HG02981 (cell line): ENCODE data around the gene LRRC3C.
"Not testable (repeated sequence)": the region's sequence is repeated elsewhere in the genome, so short reads cannot be mapped to it uniquely, and the experiment has no call there.

Experiments used
- ATAC-seq: cut with Tn5 transposase; IDR thresholded peaks from one replicate; pipeline ENCODE4 v1.9.1; 2021; ENCODE audit warnings: mild to moderate bottlenecking, moderate library complexity; ENCODE audit not compliant: unreplicated experiment

Gene LRRC3C

DNA sequence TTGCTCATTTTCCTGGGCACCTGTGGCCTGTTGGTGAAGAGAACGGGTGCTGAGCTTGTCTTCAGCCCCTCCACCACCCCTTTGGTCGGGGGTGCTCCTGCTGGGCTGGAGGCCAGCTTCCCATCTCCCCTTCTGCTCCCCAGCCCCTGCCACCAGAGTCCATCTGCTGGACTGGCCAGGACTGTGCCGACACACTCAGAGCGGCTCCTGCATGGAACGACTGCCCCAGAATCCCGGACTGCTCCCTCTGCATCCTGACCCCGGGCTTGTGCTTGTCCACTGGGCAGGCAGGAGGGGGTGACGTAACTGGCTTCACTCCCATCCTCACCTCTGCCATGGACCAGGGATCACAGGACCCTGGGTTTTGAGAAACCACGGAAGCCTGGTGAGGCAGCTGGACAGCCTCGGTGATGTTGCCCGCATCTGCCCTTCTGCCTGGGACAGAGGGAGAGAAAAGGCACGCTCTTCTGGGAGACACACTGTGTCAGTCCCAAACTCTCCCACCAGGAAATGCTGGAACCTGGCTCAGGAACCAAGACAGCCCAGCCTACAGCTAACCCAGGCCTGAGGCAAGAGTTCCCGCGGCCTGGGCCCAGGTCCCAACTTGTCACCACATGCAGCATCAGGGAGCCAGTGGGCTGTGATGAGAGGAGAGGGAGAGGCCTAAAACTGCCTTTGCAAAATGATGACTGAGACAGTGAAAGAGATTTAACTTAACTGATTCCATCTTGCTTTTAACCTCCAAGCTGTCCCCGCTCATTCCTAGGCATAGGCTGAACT is 19.2 kb downstream of the LRRC3C start:
- no peak for ATAC-seq

DNA sequence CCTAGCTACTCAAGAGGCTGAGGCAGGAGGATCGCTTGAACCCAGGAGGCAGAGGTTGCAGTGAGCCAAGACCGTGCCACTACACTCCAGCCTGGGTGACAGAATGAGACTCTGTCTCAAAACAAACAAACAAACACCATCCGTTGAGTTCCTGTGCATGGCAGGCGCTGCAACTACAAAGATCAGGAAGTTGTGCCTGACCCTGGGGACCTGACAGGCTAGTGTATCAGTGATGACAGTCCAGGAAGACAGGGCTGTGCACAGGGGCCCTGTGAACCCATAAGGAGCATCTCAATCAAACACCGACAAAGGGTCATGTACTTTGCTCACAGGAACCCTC is 20.9 kb downstream of the LRRC3C start:
- not testable (repeated sequence) for ATAC-seq

DNA sequence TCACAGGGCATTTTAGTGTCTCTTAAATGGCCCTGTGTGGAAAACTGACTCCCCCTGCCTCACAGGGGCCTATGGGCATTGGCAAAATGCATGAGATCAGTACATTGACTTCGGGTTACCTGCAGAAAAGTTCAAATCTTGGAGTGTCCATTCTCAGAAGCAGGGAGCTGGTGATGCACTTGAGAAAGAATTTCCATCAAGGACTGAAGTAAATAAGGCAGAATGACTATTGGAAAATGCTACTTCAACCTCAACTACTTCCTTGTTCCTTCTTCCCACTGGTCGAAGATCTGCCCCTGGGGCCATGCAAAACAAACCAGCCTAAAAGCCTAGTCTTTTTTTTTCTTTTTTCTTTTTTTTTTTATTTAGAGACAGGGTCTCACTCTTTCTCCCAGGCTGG is 21.5 kb downstream of the LRRC3C start:
- no peak for ATAC-seq

DNA sequence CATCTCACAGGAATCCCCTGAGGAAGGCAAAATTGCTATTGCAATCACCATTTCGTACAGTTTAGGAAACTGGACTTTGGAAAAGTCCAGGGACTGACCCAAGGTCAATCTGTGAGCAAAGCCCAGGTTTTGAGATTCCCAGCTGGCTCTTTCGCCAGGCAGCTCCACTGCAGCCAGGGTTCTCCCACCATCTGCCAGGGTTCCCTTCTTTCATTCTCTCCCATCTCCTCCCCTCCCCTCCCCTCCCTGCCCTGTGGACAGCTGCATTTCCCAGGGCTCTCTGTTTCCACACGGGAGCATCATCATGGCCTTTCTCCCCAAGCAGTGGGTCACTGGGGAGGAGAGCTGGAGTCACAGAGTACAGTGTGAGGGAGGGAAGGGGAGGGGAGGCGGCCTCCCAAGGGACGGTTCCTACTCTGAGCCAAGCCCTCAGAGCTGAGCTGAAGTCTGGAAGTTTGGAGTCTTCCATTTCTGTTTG is 23.4 kb downstream of the LRRC3C start:
- ATAC-seq: no peak

DNA sequence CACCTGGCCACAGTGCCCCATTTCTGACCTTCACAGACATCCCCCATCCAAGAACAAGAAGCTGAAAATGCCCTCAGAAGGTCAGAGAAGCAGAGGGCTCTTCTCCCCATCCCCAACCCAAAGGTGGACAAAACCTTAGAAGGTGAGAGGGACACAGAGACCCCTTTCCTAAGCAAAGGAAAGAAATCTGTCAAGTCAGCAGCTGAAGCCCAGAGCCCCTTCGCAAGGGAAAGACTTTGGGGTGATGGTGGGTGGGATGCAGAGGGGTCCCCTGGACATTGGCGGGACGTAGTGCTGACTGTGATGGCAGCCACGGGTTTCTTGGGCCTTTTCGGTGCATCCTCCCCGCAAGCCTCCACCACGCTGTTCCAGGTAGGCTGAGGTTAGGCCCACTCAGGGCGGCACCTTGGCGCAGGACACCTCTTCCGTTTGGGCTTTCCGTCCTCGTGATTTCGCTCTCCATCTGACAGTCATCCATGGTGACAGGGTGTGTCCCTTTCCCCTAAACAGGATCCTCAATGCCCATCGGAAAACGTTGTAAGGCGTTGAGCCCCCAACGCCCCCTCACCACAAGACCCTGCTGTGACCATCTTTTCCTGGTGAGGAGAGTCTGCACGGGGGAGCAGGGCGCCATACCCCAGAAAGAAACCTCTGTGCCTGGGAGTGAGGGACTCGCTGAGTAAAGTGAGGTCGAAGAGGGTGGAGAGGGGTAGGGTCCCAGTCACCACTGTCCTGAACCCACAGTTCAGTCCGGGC is 24.6 kb downstream of the LRRC3C start:
- ATAC-seq: no peak

DNA sequence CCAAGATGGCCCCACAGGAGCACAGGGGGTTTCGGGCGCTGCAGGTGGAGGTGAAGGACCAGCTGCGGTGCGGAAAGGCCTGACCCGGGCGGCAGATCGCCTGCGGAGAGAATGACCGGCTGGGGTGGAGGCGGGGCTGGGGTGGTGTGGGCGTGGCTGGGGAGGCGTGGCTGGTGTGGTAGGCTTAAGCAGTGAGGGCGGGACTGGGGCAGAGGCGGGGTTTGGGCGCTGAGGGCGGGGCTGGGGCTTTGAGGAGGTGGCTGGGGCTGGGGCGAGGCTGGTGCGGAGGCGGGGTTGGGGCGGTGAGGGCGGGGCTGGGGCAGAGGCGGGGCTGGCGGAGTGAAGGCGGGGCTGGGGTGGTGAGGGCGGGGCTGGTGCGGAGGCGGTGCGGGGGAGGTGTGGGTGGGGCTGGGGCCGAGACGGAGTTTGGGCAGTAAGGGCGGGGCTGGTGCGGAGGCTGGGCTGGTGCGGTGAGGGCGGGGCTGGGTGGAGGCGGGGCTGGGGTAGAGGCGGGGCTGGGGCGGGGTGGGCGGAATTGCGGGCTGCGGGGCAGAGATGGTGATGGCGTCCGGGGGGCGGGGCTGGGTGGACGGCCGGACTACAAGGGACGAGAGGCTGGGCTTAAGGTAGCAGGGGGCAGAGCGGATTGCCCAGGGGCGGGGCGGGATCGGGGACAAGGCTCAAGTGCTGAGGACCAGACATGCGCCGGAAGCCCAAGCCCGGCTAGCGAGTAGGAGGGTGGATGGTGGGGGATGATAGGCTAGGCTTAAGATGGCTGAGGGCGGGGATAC is 25.3 kb downstream of the LRRC3C start:
- ATAC-seq: peak; percentile 74

DNA sequence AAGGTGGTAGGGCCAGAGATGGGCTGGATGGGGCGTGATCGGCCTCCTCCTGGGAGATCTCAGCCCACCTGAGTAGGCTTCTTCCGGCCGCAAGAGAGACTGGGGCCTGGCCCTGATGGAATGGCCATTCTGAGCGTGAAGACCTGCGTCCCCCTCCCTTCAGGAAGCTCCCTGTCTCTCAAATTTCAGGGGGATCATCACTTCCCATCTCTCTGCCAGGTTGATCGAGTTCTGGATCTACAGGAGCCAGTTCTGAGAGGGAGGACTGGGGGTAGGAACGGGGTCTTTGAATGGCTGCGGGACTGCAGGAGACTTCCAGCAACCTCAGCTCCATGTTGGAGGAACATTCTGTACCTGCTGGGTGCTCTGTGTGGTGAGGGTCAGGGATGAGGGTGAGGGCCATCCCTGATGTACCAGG is 25.9 kb downstream of the LRRC3C start:
- no peak for ATAC-seq

DNA sequence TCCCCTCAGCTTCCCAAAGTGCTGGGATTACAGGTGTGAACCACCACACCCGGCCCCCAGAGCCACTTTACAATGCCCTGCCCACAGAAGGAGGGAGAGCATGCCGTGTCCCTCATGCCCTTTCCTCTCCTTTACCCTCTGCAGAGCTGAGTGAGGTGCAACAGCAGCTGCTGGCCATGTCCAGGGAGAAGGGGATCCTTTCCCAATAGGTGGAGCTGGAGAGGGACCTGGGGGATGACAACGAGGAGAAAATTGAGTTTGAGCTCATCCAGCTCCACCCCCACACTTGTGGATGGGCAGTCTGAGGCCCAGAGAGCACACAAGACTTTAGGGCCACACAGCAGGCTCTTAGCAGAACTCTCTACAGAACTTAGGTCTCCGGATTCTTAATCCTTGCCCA is 27.3 kb downstream of the LRRC3C start:
- ATAC-seq: no peak

DNA sequence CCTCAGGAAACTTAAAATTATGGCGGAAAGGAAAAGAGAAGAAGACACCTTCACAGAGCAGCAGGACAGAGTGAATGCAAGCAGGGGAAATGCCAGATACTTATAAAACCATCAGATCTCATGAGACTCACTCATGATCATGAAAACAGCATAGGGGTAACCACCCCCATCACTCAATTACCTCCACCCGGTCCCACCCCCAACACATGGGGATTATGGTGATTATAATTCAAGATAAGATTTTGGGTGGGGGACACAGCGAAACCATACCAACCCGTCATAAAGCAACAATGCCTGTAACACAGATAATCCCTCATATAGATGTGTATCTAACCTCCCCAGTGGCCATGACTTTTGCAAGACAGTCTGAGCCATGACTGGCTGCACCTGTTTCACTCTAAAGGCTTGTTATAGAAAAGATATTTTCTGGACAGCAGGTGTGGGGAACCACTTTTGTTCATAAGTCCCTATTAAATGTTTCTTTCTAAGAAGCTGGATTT is 28.2 kb downstream of the LRRC3C start:
- no peak for ATAC-seq

DNA sequence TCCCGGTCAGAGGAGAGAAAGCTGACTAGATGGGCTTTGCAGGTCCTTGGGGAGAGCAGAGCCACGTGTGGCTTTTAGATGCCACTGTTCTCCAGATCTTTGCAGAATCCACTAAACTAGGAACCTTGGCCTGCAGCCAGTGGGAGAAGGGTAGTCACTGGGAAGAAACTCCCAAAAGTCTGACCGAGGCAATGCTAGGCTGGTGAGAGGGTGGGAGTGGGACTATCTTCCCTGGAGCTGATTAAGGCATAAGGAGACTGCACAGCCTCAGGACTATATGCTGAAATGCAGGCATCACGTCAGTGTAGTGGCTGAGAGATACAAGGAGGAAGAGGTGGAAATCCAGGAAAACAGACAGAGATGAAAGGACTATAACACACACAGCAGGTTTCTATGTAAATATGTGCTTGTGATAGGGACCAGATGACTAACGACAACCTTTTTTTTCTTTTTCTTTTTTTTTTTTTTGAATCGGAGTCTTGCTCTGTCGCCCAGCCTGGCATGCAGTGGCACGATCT is 33.1 kb downstream of the LRRC3C start:
- no peak for ATAC-seq

DNA sequence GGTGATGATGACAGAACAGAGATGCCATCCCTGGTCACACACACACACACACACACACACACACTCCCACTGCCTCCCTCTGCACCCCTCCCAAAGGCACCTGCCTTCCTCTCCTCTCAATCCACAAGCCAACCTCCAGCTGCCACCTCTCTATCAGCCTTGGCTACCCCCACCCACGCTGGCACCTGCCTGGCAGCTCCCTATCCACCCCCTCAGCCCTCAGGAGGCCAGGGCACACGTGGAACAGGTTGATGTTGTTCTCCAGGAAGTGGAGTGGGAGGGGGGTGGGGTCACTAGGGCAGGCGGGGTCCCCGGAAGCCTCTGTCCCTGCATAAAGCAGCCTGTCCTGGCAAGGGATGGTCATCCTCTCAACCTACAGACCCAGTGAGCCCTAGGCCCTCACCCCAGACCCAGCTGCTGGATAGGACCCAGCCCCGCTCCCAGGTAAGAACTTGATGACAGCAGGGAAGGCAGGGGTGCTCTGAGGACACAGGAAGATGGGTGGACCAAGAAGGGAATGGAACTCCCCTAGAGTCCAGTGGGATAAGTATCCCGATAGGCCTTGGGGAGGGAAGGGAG is 35.2 kb downstream of the LRRC3C start, which contains the start of gene GSDMA:
GSDMA (plus strand) TSS at position 363 of the 579 bp plus-strand sequence. CDS start 2,684 bp downstream, outside the sequence.
- no peak for ATAC-seq

DNA sequence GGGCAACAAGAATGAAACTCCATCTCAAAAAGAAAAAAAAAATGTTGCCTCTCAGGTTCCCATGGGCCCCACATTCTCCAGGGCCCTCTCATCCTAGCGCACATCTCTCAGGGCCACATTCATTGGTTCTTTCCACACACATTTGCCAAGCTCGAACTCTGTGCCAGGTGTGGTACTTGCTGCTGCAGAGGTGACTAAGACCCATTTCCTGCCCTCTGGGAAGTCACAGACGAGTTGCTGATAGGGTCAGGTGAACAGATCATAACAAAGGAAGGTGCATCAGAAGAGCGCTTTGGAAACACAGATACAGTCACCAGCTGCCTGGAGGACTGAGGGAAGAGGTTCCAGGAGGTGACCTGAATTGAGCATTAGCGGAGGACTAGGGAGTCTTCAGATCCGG is 36.3 kb downstream of the LRRC3C start:
- ATAC-seq: no peak

DNA sequence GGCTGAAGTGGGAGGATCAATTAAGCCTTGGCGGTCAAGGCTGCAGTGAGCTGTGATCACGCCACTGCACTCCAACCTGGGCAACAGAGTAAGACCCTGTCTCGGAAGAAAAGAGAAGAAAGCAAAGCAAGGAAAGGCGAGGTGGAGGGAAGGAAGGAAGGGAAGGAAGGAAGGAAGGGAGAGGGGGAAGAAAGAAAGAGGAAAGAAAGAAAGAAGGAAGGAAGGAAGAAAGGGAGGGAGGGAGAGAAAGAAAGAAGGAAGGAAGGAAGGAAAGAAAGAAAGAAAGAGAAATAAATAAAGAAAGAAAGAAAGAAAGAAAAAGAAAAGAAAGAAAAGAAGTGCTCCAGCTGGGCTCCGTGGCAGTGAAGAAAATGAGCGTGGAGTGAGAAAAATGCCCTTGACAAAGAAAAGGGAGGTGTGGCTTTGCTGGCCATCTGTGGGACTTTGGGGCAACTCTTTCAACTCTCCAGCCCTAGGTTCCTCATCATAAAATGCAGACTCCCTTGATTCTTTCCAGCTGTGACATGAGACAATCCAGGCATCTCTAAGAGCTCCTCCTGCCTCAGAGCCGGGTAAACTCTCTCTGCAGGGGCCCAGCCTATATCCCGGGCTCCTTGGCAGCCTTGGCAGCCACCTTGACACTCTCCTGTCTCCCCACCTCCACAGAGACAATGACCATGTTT is 37.6 kb downstream of the LRRC3C start:
- no peak for ATAC-seq

DNA sequence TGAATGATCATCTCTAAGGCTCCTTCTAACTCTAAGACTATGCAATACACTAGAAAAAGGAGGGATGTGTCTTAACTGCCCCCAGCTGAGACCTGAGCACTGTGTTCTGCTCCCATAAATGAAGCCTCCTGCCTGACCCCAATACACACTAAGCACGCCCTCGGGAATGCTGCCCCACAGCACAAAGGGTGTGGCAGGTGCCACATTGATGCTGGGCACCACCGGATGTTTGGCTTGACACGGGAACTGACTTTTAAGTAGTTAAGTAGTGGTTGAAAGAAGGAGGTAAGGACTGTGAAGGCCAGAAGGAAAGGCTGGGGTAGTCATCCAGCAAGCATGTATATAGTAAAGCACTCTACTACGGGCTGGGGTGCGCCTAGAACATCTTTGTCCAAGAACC is 39.2 kb downstream of the LRRC3C start:
- ATAC-seq: no peak

DNA sequence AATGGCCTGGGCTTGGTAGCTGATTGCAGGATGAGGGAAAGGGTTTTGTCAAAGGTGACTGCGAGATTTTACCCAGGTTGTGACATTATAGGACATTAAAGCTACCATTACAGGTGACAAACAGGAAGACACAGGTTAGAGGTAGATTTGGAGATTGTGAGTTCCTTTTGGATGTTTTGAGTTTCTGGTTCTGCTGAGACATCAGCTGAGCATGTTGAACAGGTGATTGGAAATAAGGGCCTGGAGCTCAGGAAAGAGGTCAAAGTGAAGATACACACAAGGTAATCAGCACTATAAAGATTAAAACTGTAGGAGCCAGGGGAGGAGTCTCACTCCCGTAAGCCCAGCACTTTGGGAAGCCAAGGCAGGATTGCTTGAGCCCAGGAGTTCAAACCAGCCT is 41.2 kb downstream of the LRRC3C start:
- ATAC-seq: no peak

DNA sequence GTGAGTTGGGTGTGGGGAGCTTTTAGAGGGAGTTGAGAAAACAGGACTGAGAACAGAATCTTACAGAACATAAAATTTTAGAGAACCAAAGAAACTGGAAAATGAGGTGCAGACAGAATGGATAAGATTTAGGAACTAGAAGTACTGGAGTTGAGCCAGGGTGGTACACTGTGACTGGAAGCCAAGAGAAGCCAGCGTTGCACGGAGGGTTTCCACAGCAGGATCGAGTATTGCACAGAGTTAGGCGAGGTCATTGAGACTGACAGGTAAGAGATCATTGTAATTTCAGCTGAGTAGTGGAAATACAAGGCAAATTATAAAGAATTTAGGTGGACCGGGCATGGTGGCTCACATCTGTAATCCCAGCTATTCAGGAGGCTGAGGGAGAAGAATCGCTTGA is 41.8 kb downstream of the LRRC3C start:
- no peak for ATAC-seq

DNA sequence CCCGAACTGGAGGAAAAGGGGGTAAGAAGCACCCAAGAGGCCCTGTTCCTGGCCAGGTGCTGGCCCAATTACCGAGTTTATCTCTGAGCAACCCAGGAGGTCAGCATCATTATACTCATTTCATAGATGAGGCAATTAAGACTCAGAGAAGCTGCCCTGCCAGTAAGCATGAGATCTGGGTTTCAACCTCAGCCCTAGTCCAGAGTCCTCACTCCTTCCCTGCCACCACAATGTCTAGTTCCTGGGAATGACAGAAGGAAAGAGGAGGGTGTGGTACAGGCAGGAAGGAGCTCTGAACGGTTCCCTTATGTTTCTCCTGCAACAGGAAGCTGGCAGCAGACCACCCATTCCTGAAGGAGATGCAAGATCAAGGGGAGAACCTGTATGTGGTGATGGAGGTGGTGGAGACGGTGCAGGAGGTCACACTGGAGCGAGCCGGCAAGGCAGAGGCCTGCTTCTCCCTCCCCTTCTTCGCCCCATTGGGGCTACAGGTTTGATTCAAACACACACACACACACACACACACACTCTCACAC is 42.7 kb downstream of the LRRC3C start:
- ATAC-seq: no peak

DNA sequence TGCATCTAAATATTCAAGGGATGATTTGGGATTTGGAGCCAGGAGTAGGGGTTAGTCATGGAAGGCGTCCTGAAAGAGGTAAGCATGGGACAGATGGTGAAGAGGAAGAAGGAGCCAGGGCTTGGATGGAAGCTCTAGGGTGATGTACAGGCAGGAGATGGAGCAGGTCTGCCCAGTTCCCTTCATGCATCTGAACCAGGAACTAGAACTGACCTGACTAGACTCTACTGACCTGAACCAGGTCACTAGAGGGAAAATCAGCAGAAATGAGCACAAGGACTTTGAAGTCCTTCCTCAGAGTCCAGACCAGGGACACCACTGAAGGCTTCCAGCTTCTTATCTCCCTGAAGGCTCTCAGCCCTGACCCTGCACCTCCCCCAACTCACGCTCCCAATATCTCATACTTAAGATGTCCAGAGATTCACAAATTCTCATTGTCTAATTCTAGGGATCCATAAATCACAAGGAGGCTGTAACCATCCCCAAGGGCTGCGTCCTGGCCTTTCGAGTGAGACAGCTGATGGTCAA is 43.6 kb downstream of the LRRC3C start:
- no peak for ATAC-seq

DNA sequence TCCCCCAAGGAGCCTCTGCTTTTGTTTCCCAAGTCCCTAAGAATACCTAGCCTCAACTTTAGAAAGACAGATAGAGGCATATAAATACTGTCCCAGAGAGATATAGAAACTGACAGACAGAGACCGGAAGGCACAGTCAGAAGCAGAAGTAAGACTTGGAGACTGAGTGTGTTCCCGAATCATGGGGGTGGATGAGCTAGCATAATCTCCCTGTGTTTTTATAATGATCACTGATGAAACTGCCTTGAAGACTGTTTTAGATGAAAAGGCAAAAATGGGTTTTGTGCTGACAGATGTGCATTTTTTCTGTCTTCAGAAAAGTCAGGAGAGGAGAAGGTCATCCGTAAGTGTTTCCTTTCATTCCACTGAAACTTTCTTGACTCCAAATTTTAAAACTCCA is 44.7 kb downstream of the LRRC3C start:
- ATAC-seq: no peak

DNA sequence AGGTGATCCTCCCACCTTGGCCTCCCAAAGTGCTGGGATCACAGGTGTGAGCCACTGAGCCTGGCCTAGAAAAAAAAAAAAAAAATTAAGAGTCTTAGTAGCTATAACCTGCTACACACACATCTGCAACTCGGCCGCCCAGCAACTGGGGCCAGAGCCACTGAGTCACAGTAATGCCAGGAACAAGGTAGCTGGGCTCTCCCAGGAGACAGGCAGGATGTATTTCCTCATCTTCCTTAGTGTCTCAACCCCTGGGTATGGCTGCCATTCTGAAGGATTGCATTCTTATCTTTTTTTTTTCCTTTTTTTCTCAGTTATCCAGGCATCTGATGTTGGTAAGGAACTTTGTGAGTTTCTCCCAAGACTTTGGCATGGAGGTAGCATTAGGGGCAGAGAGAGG is 46.0 kb downstream of the LRRC3C start:
- ATAC-seq: no peak
